HepG2 (cell line): ENCODE measurements around the gene NUBP2. TPM values are rescaled to one million over a fixed set of nuclear protein-coding genes. Genes with fewer than 3 reads are reported as not detected.

ENCODE experiments used
- AGO1 ChIP-seq: fragments of 200-400 bp; formaldehyde crosslinking; IDR thresholded peaks from 2 replicates; pipeline ENCODE4 v1.6.1; 2017; ENCODE audit warnings: mild to moderate bottlenecking, low read depth, low read length, moderate library complexity; ENCODE audit not compliant: poor library complexity, severe bottlenecking
- FOXA3 ChIP-seq: IDR thresholded peaks from 2 replicates; pipeline ENCODE4 v1.6.1; 2016; ENCODE audit warnings: missing genetic modification reagents, missing compliant biosample characterization
- HCFC1 ChIP-seq: fragments of 150-350 bp; IDR thresholded peaks from 2 replicates; pipeline ENCODE4 v1.6.1; 2014; ENCODE audit warnings: low read depth, low read length
- SMARCC2 ChIP-seq: fragments of 450-650 bp; IDR thresholded peaks from 2 replicates; pipeline ENCODE4 v1.6.1; 2017; ENCODE audit warnings: antibody characterized with exemption, mild to moderate bottlenecking
- SOX13 ChIP-seq, 3 experiments: fragments of 450-650 bp in 1 of 3; sonication (generic) in 1 of 3; formaldehyde crosslinking in 1 of 3; IDR thresholded peaks in 2 of 3; conservative IDR thresholded peaks in 1 of 3; 2 replicates each; pipeline versions ENCODE4 v1.5.0 to v1.6.1; 2016 to 2020; ENCODE audit warnings: antibody characterized with exemption in 1 of 3, mild to moderate bottlenecking in 1 of 3, missing compliant biosample characterization in 1 of 3, missing genetic modification reagents in 1 of 3, moderate library complexity in 1 of 3
- TAF1 ChIP-seq: sonication (generic); formaldehyde crosslinking; IDR thresholded peaks from 2 replicates; pipeline ENCODE4 v1.4.0; 2020; ENCODE audit warnings: missing genetic modification reagents
- TAF15 ChIP-seq: fragments of 200-400 bp; formaldehyde crosslinking; IDR thresholded peaks from one replicate; pipeline ENCODE4 v1.6.1; 2018; ENCODE audit warnings: mild to moderate bottlenecking, low read depth, low read length; ENCODE audit not compliant: poor library complexity, severe bottlenecking
- ZNF235 ChIP-seq: sonication (generic); formaldehyde crosslinking; IDR thresholded peaks from 2 replicates; pipeline ENCODE4 v1.8.1; 2023; ENCODE audit warnings: mild to moderate bottlenecking, missing genetic modification reagents, borderline replicate concordance
- ZNF484 ChIP-seq: sonication (generic); formaldehyde crosslinking; IDR thresholded peaks from 2 replicates; pipeline ENCODE4 v1.5.1; 2020; ENCODE audit warnings: mild to moderate bottlenecking, low read depth, missing genetic modification reagents, borderline replicate concordance
- ZNF572 ChIP-seq: sonication (generic); formaldehyde crosslinking; IDR thresholded peaks from 2 replicates; pipeline ENCODE4 v1.5.1; 2020; ENCODE audit warnings: mild to moderate bottlenecking, missing genetic modification reagents
- polyA plus RNA-seq, 8 experiments: library from polyadenylated mRNA; depleted of rRNA in 3 of 8; stranded (reverse) in 7 of 8; unstranded in 1 of 8; fragments of >200 nt; fragmentation: Illumina TruSeq in 4 of 8; extraction: Trizol in 4 of 8; gene quantifications; 2 replicates each; pipeline versions ENCODE4 v1.2.1 to v1.2.3, GENCODE V29; 2011 to 2016; ENCODE audit warnings: low read depth in 4 of 8, missing spikeins in 1 of 8, mixed read lengths in 1 of 8; ENCODE audit not compliant: insufficient read depth in 1 of 8
- total RNA-seq, 5 experiments: library from RNA; depleted of rRNA; stranded (reverse); fragments of >200 nt; fragmentation: Illumina TruSeq; extraction: Trizol; gene quantifications; 2 replicates each; pipeline ENCODE4 v1.2.3, GENCODE V29; 2016; ENCODE audit warnings: low read depth in 1 of 5
- TF ChIP-seq, protein P1 (sequence below): sonication (generic); IDR thresholded peaks from 2 replicates; pipeline ENCODE4 v1.6.1; 2016; ENCODE audit warnings: low read depth, borderline replicate concordance
- TF ChIP-seq, protein P2 (sequence below): sonication (generic); formaldehyde crosslinking; conservative IDR thresholded peaks from 2 replicates; pipeline ENCODE4 v1.8.0; 2022; ENCODE audit warnings: mild to moderate bottlenecking, moderate library complexity, missing genetic modification reagents
- TF ChIP-seq, protein P3 (sequence below): sonication (generic); formaldehyde crosslinking; IDR thresholded peaks from 2 replicates; pipeline ENCODE4 v1.4.0; 2020; ENCODE audit warnings: mild to moderate bottlenecking, missing genetic modification reagents
- TF ChIP-seq, protein P4 (sequence below): sonication (generic); formaldehyde crosslinking; IDR thresholded peaks from 2 replicates; pipeline ENCODE4 v1.5.0; 2020; ENCODE audit warnings: missing genetic modification reagents
- TF ChIP-seq, protein P5 (sequence below): sonication (generic); formaldehyde crosslinking; IDR thresholded peaks from 2 replicates; pipeline ENCODE4 v1.5.1; 2020; ENCODE audit warnings: mild to moderate bottlenecking, missing genetic modification reagents, borderline replicate concordance
- TF ChIP-seq, protein P6 (sequence below): IDR thresholded peaks from 2 replicates; pipeline ENCODE4 v1.6.1; 2016; ENCODE audit warnings: mild to moderate bottlenecking

The NUBP2 gene
- total and polyA plus RNA-seq, 2 of the 13 experiments (the other 11 are each of a cell fraction or from before 2014, with no cell fraction given): 25.7 to 61.5 TPM

DNA sequence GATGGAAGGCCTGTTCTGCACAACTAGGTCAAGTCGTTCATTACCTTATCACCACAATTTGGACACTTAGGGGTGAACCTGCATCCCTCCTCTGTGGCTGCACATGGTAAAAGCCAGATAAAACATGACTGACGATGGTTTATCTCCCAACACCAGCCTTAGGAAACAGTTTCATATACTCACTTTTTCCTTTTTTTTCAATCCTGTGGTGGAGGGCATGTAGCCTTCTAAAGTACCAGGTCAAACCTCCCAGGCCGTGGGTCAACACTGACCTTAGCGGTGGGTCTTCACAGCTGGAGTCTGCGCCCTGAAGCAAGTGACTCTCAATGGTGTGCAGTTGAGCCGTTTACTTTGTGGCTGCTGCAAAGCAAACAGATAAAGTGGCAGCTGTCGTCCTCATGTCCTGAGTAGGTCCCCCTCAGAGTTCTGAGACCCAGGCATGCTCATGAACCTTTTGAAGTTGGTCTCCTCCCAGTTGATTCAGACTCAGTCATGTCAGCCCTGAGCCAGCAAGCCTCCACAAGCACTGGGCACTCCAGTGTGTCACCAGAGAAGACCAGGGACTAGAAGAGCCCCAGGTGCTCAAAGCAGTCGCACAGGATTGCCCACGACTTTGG lies 50.2 kb downstream of the NUBP2 start (continued):
- TF ChIP-seq, protein P1, sequence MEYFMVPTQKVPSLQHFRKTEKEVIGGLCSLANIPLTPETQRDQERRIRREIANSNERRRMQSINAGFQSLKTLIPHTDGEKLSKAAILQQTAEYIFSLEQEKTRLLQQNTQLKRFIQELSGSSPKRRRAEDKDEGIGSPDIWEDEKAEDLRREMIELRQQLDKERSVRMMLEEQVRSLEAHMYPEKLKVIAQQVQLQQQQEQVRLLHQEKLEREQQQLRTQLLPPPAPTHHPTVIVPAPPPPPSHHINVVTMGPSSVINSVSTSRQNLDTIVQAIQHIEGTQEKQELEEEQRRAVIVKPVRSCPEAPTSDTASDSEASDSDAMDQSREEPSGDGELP: peak; percentile 90; the same call in 1 of the 2 replicates
- TF ChIP-seq, protein P2, sequence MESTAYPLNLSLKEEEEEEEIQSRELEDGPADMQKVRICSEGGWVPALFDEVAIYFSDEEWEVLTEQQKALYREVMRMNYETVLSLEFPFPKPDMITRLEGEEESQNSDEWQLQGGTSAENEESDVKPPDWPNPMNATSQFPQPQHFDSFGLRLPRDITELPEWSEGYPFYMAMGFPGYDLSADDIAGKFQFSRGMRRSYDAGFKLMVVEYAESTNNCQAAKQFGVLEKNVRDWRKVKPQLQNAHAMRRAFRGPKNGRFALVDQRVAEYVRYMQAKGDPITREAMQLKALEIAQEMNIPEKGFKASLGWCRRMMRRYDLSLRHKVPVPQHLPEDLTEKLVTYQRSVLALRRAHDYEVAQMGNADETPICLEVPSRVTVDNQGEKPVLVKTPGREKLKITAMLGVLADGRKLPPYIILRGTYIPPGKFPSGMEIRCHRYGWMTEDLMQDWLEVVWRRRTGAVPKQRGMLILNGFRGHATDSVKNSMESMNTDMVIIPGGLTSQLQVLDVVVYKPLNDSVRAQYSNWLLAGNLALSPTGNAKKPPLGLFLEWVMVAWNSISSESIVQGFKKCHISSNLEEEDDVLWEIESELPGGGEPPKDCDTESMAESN: 0 out of 2 replicates have a peak, but pooled peaks have one; percentile 24
- TF ChIP-seq TAF1 (CRISPR knock-in tag) (peak; percentile 24; the same call in 1 of the 2 replicates), AGO1 (no peak), ZNF484 (CRISPR knock-in tag) (no peak; the same call in 1 of the 2 replicates), SOX13 (IDR thresholded peaks at IDR 0.05) (no peak), SOX13 (CRISPR knock-in tag; conservative IDR thresholded peaks at IDR 0.05 in 1 of 2, IDR thresholded peaks at IDR 0.05 in 1 of 2) (peak in 1 of 2 experiments; percentile 68; a peak in 2 of 4 replicates), ZNF235 (CRISPR knock-in tag) (no peak), ZNF572 (CRISPR knock-in tag) (0 out of 2 replicates have a peak, but pooled peaks have one; percentile 45), HCFC1 (no peak), SMARCC2 (no peak), TAF15 (no peak), FOXA3 (CRISPR knock-in tag) (peak; percentile 88)
- TF ChIP-seq, protein P3, sequence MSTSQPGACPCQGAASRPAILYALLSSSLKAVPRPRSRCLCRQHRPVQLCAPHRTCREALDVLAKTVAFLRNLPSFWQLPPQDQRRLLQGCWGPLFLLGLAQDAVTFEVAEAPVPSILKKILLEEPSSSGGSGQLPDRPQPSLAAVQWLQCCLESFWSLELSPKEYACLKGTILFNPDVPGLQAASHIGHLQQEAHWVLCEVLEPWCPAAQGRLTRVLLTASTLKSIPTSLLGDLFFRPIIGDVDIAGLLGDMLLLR (CRISPR knock-in tag): no peak
- TF ChIP-seq, protein P4, sequence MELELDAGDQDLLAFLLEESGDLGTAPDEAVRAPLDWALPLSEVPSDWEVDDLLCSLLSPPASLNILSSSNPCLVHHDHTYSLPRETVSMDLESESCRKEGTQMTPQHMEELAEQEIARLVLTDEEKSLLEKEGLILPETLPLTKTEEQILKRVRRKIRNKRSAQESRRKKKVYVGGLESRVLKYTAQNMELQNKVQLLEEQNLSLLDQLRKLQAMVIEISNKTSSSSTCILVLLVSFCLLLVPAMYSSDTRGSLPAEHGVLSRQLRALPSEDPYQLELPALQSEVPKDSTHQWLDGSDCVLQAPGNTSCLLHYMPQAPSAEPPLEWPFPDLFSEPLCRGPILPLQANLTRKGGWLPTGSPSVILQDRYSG (CRISPR knock-in tag): 0 out of 2 replicates have a peak, but pooled peaks have one; percentile 44
- TF ChIP-seq, protein P5, sequence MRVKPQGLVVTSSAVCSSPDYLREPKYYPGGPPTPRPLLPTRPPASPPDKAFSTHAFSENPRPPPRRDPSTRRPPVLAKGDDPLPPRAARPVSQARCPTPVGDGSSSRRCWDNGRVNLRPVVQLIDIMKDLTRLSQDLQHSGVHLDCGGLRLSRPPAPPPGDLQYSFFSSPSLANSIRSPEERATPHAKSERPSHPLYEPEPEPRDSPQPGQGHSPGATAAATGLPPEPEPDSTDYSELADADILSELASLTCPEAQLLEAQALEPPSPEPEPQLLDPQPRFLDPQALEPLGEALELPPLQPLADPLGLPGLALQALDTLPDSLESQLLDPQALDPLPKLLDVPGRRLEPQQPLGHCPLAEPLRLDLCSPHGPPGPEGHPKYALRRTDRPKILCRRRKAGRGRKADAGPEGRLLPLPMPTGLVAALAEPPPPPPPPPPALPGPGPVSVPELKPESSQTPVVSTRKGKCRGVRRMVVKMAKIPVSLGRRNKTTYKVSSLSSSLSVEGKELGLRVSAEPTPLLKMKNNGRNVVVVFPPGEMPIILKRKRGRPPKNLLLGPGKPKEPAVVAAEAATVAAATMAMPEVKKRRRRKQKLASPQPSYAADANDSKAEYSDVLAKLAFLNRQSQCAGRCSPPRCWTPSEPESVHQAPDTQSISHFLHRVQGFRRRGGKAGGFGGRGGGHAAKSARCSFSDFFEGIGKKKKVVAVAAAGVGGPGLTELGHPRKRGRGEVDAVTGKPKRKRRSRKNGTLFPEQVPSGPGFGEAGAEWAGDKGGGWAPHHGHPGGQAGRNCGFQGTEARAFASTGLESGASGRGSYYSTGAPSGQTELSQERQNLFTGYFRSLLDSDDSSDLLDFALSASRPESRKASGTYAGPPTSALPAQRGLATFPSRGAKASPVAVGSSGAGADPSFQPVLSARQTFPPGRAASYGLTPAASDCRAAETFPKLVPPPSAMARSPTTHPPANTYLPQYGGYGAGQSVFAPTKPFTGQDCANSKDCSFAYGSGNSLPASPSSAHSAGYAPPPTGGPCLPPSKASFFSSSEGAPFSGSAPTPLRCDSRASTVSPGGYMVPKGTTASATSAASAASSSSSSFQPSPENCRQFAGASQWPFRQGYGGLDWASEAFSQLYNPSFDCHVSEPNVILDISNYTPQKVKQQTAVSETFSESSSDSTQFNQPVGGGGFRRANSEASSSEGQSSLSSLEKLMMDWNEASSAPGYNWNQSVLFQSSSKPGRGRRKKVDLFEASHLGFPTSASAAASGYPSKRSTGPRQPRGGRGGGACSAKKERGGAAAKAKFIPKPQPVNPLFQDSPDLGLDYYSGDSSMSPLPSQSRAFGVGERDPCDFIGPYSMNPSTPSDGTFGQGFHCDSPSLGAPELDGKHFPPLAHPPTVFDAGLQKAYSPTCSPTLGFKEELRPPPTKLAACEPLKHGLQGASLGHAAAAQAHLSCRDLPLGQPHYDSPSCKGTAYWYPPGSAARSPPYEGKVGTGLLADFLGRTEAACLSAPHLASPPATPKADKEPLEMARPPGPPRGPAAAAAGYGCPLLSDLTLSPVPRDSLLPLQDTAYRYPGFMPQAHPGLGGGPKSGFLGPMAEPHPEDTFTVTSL: peak; percentile 70; the same call in 1 of the 2 replicates
- TF ChIP-seq, protein P6, sequence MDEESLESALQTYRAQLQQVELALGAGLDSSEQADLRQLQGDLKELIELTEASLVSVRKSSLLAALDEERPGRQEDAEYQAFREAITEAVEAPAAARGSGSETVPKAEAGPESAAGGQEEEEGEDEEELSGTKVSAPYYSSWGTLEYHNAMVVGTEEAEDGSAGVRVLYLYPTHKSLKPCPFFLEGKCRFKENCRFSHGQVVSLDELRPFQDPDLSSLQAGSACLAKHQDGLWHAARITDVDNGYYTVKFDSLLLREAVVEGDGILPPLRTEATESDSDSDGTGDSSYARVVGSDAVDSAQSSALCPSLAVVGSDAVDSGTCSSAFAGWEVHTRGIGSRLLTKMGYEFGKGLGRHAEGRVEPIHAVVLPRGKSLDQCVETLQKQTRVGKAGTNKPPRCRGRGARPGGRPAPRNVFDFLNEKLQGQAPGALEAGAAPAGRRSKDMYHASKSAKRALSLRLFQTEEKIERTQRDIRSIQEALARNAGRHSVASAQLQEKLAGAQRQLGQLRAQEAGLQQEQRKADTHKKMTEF (CRISPR knock-in tag): peak; percentile 63; the same call in 1 of the 2 replicates
